ENCODE measurements around the gene BCL2.
"Not testable (repeated sequence)": the region's sequence is repeated elsewhere in the genome, so short reads cannot be mapped to it uniquely, and the experiment has no call there.

BCL2 gene

DNA sequence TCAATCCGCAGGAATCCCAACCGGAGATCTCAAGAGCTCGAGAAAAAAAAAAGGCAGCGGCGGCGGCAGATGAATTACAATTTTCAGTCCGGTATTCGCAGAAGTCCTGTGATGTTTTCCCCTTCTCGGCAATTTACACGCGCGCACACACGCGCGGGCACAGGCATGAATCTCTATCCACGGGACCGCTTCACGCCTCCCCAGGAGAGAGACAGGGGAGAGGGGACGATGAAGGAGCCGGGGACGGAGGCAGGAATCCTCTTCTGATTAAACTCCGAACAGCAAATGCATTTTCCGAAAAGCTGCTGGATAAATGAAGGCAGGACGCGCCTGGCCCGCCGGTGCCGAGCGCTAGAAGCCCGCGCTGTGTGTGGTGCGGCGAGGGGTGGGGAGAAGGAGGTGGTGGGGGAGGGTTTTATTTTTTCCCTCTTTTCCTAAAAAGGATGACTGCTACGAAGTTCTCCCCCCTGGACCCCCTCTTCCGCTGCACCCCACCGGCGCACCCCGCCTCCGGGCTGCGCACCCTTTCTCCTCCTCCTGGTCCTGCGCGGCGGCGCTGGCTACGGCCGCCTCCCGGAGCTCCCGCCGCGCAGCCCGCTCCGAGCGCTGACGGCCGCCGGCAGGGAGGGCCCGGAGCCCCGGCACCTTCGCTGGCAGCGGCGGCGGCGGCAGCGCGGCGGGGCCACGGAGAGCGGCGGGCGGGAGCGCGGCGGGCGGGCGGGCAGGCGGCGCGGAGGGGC is at the start of gene BCL2:
BCL2 (minus strand) TSS at position 387 of the 740 bp plus-strand sequence.
- DNase-seq: peak; percentile 34

- no peak for DNase-seq
These were observed 49.0 kb upstream of the BCL2 start for GRCh38 chr18:63368611-63369010.

DNA sequence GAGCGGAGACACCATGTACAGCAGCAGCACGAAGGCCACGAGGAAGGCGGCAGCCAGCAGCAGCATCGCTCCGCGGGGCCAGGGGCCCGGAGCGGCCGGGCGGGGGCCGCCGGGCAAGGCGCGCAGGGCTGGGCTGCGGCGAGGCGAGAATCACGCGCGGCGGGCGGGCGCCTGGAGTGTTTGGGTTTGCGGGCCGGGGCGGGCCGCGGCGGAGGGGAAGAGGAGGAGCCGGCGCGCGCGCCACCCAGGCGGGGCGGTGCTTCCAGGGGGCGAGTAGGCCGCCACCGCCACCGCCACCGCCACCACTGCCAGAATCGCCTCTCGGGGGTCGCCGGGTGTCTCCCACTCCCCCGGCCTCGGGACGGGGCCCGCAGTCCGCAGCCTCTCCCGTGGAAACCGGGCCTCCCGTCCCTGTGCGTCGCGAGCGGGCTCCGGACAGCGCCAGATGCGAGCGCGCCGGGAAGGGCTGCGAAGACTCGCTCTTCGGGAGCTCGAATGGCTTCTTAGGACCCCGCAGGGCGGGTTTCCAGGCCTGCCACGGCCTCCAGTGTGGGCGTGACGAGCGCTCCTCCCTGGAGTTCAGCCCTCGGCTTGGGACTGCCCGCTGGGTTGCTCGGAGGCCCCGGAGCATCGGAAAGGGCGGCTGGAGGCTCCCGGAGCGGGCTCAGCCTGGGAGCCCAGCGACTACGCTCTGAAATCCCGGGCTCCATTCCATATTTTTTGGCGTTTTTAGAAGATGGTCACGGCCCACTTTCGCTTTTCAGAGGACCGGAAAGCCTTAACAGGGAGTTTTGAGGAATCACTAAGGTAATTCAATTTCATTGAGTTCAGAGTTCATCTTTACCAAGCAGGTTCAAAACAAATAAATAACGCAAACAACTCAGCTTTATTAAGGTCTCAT is 47.7 kb upstream of the BCL2 start, which contains the start of gene KDSR:
KDSR (minus strand) TSS at position 154 of the 901 bp plus-strand sequence; CDS start at position 66, 88 bp downstream.
- peak; percentile 95 for DNase-seq

- peak; percentile 27 for DNase-seq
These were observed 46.9 kb upstream of the BCL2 start for GRCh38 chr18:63366213-63367052.

DNA sequence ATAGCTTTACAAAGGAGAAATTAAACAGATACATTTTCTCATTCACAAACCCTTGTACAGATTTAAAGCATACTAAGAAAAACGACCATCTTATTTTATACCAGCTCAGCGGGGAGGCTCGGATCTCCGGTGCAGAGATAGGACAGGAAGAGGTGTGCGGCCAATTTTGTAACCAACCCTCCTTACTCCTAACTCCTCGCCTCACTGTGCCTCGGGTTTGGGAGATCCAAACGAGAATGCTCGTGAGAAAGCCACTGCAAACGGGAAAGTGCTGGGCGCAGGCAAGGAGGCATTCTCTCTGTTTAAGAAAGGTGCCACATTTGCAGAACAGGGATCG is 46.3 kb upstream of the BCL2 start:
- peak; percentile 19 for DNase-seq

DNA sequence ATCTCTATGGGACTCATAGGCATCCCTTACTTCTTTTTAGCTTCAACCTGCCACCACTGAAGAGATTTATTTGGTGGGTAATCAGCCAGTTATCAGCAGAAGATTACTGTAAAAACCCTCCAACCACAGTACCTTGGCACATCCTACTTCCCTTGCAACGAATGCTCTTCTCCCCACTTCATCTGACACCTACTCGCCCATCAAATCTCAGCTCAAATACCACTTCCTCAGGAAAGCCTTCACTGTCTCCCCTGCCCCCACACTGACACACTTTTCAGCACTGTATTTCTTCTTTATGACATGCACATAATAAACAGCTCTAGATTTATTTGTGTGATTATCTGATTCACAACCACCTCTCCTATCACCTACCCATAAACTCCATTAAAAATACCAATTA is 44.4 kb upstream of the BCL2 start:
- DNase-seq: no peak

- not testable (repeated sequence) for DNase-seq
These were observed 43.9 kb upstream of the BCL2 start for GRCh38 chr18:63363420-63363819.

DNA sequence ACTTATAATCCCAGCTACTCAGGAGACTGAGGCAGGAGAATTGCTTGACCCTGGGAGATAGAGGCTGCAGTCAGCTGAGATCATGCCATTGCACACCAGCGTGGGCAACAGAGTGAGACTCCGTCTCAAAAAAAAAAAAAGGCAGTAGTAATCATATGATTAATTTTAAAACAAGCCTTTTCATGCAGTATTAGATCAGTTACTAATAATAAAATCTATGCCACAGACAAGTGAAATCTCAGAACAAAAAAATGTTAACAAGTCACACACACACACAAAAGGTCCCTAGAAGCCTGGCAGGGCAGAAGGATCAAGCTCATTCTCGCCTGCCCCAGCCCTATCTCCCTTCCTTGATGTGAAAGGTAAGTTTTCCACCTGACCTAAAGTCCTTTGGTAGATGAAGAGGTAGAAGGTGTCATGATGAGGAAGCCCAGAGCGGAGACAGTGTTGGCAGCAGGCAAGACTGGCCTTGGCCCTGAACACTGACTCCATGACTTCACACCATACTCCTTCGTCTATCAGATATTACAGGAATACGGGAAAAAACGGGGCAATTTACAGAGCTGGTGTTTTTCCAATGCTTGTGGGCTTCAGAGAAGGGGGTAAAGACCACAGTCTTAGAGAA is 36.8 kb upstream of the BCL2 start:
- no peak for DNase-seq

- no peak for DNase-seq
These were observed 30.7 kb upstream of the BCL2 start for GRCh38 chr18:63350230-63350629.

- no peak for DNase-seq
These were observed 29.1 kb upstream of the BCL2 start for GRCh38 chr18:63348508-63349136.

GRCh38 chr18:63346480-63347183 is 27.1 kb upstream of the BCL2 start:
- no peak for DNase-seq

DNA sequence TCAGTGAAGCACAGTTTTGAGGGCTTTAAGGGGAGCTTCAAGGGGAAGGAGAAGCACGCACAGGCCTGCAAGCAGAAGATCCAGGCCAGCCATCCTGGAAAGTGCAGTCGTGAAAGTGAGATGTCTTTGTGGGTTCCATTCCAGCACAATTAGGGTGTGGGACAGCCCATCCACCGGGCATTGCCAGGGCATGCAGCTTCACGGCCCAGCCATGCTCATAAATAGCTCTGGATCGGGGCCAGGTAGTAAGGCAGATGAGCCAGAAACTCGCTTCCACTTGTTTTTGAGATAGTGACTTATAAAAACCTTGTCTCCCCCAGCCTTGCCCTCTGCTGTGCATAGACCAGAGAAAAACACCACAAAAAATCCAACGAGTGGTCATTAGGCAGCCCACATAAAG is 26.5 kb upstream of the BCL2 start:
- no peak for DNase-seq

DNA sequence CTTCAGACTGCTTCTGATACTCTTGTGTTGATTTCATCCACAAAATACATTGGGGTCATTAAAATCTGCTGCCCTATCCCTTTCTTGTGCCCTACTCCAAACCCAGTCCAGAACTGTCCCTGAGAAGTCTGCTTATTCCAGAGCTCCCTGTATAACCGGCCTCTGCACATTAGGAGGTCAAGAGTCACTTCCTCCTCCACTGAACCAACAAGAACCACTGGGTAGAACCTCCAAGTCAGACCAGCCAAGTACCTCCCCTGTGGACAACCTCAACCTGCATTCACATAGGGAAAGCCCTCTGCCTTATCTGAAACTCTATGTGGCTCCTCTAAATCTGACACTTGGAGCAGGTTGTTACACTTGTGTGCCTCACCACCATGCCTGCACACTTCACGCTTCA is 25.3 kb upstream of the BCL2 start:
- DNase-seq: no peak

GRCh38 chr18:63344263-63344662 is 24.7 kb upstream of the BCL2 start:
- no peak for DNase-seq

GRCh38 chr18:63342206-63342605 is 22.6 kb upstream of the BCL2 start:
- DNase-seq: peak; percentile 57

DNA sequence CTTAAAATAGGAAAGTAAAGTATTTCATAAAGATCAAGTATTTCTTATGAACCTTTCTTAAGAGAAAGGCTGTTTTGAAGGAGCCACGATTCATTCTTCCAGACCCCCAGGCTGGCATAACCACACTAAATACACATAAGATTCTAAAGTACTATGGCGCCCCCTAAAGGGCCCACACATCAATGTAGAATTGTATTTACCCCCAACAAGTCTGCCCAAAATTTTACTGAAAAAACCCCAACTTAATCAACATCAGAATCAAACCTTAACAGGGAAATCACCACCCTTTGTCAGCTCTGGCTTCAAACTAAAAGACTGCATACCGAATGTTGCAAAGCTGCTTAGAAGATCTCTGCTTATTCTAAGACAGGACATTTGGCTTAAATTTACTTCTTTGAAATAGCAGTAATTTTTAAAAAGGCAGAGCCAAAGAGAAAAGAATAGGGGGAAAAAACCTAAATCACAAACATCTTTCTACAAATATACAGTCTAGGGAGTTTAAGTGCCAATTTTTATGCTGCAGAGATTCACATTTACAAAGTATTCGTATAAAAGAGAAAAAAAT is 20.4 kb upstream of the BCL2 start:
- peak; percentile 71 for DNase-seq

GRCh38 chr18:63336366-63337099 is 17.0 kb upstream of the BCL2 start:
- DNase-seq: no peak

GRCh38 chr18:63331105-63331504 is 11.5 kb upstream of the BCL2 start:
- no peak for DNase-seq

GRCh38 chr18:63329431-63330145 is 10.0 kb upstream of the BCL2 start:
- DNase-seq: no peak

DNA sequence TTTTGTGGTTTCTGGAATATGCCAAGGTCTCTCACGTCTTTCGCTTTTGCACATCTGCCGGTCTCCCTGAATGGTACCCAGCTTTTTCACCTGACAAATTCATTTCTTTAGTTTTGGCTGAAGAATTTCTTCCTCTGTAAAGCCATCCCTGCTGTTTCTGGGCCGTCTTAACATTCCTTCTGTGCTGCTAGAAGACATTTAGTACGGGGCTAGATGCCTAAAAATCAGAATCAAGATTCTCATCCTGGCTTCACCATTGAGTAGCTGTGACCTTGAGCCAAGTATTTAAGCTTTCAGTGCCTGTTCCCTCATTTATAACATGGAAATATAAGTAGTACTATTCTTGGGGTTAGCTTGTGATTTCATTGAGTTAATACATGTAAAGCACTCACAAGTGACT is 6.4 kb upstream of the BCL2 start:
- DNase-seq: no peak

Measured in hematopoietic multipotent progenitor cell treated with erythropoietin and hydrocortisone succinate and interleukin-3 and kit ligand, for 8 days (in vitro differentiated cells).